HepG2 (cell line): Measurements from ENCODE around the gene NAT10. TPM values are rescaled to one million over a fixed set of nuclear protein-coding genes. Genes with fewer than 3 reads are reported as not detected.

Experiments used
- ADNP ChIP-seq: sonication (generic); formaldehyde crosslinking; IDR thresholded peaks from 2 replicates; pipeline ENCODE4 v1.4.0; 2020; ENCODE audit warnings: missing genetic modification reagents
- AGO2 ChIP-seq: fragments of 200-400 bp; formaldehyde crosslinking; optimal IDR thresholded peaks from 2 replicates; pipeline ENCODE3; 2017; ENCODE audit warnings: mild to moderate bottlenecking, low read depth, low read length, moderate library complexity
- ATF7 ChIP-seq, 2 experiments: fragments of 450-650 bp in 1 of 2; sonication (generic) in 1 of 2; formaldehyde crosslinking in 1 of 2; IDR thresholded peaks; 2 replicates each; pipeline versions ENCODE4 v1.4.0 to v1.6.1; 2016 to 2020; ENCODE audit warnings: antibody characterized with exemption in 1 of 2, mild to moderate bottlenecking in 1 of 2, missing genetic modification reagents in 1 of 2
- CSRNP1 ChIP-seq: sonication (generic); formaldehyde crosslinking; IDR thresholded peaks from 2 replicates; pipeline ENCODE4 v1.8.1; 2023; ENCODE audit warnings: mild to moderate bottlenecking, missing genetic modification reagents
- FOXA1 ChIP-seq, 2 experiments: fragments of 450-650 bp in 1 of 2; sonication (generic) in 1 of 2; formaldehyde crosslinking in 1 of 2; IDR thresholded peaks; 2 replicates each; pipeline versions ENCODE4 v1.4.0 to v1.6.1; 2016 to 2020; ENCODE audit warnings: missing genetic modification reagents in 1 of 2
- HDAC2 ChIP-seq: sonication (generic); formaldehyde crosslinking; IDR thresholded peaks from 2 replicates; pipeline ENCODE4 v1.4.0; 2020; ENCODE audit warnings: missing genetic modification reagents
- IKZF5 ChIP-seq: IDR thresholded peaks from 2 replicates; pipeline ENCODE4 v1.6.1; 2018; ENCODE audit warnings: missing genetic modification reagents, mild to moderate bottlenecking, missing compliant biosample characterization
- MAZ ChIP-seq, 2 experiments: sonication (generic) in 1 of 2; formaldehyde crosslinking in 1 of 2; IDR thresholded peaks; 2 replicates each; pipeline versions ENCODE4 v1.5.0 to v1.6.1; 2012 to 2020; ENCODE audit warnings: low read depth in 2 of 2, mild to moderate bottlenecking in 2 of 2, borderline replicate concordance in 1 of 2, improper control_type of control experiment in 1 of 2, low read length in 1 of 2, missing genetic modification reagents in 1 of 2, moderate library complexity in 1 of 2
- MED1 ChIP-seq: sonication (generic); formaldehyde crosslinking; IDR thresholded peaks from 2 replicates; pipeline ENCODE4 v1.4.0; 2020; ENCODE audit warnings: missing genetic modification reagents
- MEIS2 ChIP-seq: sonication (generic); formaldehyde crosslinking; IDR thresholded peaks from 2 replicates; pipeline ENCODE4 v1.9.0; 2021; ENCODE audit warnings: mild to moderate bottlenecking, missing genetic modification reagents
- MIER3 ChIP-seq: IDR thresholded peaks from 2 replicates; pipeline ENCODE4 v1.6.1; 2016; ENCODE audit warnings: missing compliant biosample characterization, borderline replicate concordance
- MIXL1 ChIP-seq: IDR thresholded peaks from 2 replicates; pipeline ENCODE4 v1.6.1; 2016
- PRPF4 ChIP-seq: fragments of 200-400 bp; formaldehyde crosslinking; IDR thresholded peaks from 2 replicates; pipeline ENCODE4 v1.6.1; 2016; ENCODE audit warnings: low read length, low read depth; ENCODE audit not compliant: poor library complexity, severe bottlenecking
- RAD51 ChIP-seq: fragments of 450-650 bp; IDR thresholded peaks from 2 replicates; pipeline ENCODE4 v1.6.1; 2016; ENCODE audit warnings: borderline replicate concordance
- RXRB ChIP-seq: IDR thresholded peaks from 2 replicates; pipeline ENCODE4 v1.6.1; 2016; ENCODE audit warnings: borderline replicate concordance, missing genetic modification reagents, missing compliant biosample characterization
- SAP130 ChIP-seq: IDR thresholded peaks from 2 replicates; pipeline ENCODE4 v1.6.1; 2016; ENCODE audit warnings: low read depth
- SMC3 ChIP-seq: IDR thresholded peaks from 2 replicates; pipeline ENCODE4 v1.6.1; 2011; ENCODE audit warnings: low read length, improper control_type of control experiment
- SP1 ChIP-seq, 2 experiments: fragments of 450-650 bp in 1 of 2; sonication (generic) in 1 of 2; formaldehyde crosslinking in 1 of 2; IDR thresholded peaks; 2 replicates each; pipeline versions ENCODE4 v1.4.0 to v1.6.1; 2016 to 2020; ENCODE audit warnings: missing genetic modification reagents in 1 of 2
- SUZ12 ChIP-seq: fragments of 150-350 bp; IDR thresholded peaks from 2 replicates; pipeline ENCODE4 v1.6.1; 2014; ENCODE audit warnings: low read depth, low read length
- TCF7L2 ChIP-seq: IDR thresholded peaks from 2 replicates; pipeline ENCODE4 v1.6.1; 2011; ENCODE audit warnings: mild to moderate bottlenecking, low read depth, low read length, moderate library complexity
- ZIK1 ChIP-seq: sonication (generic); formaldehyde crosslinking; IDR thresholded peaks from 2 replicates; pipeline ENCODE4 v1.5.0; 2020; ENCODE audit warnings: mild to moderate bottlenecking, low read depth, missing genetic modification reagents, borderline replicate concordance
- ZNF34 ChIP-seq: sonication (generic); formaldehyde crosslinking; IDR thresholded peaks from 2 replicates; pipeline ENCODE4 v1.4.0; 2020; ENCODE audit warnings: mild to moderate bottlenecking, missing genetic modification reagents, borderline replicate concordance
- ZNF383 ChIP-seq: sonication (generic); formaldehyde crosslinking; IDR thresholded peaks from 2 replicates; pipeline ENCODE4 v1.4.0; 2020; ENCODE audit warnings: missing genetic modification reagents, mild to moderate bottlenecking, borderline replicate concordance
- ZNF44 ChIP-seq: sonication (generic); formaldehyde crosslinking; IDR thresholded peaks from 2 replicates; pipeline ENCODE4 v1.5.1; 2020; ENCODE audit warnings: mild to moderate bottlenecking, missing genetic modification reagents
- ZNF615 ChIP-seq: sonication (generic); formaldehyde crosslinking; IDR thresholded peaks from 2 replicates; pipeline ENCODE4 v1.5.0; 2020; ENCODE audit warnings: mild to moderate bottlenecking, missing genetic modification reagents, borderline replicate concordance
- ZNF629 ChIP-seq: sonication (generic); formaldehyde crosslinking; conservative IDR thresholded peaks from 2 replicates; pipeline ENCODE4 v1.5.0; 2020; ENCODE audit warnings: missing genetic modification reagents
- ZNF704 ChIP-seq: sonication (generic); formaldehyde crosslinking; IDR thresholded peaks from 2 replicates; pipeline ENCODE4 v1.8.1; 2023; ENCODE audit warnings: mild to moderate bottlenecking, inconsistent platforms, moderate library complexity, missing genetic modification reagents, borderline replicate concordance
- polyA plus RNA-seq, 8 experiments: library from polyadenylated mRNA; depleted of rRNA in 3 of 8; stranded (reverse) in 7 of 8; unstranded in 1 of 8; fragments of >200 nt; fragmentation: Illumina TruSeq in 4 of 8; extraction: Trizol in 4 of 8; gene quantifications; 2 replicates each; pipeline versions ENCODE4 v1.2.1 to v1.2.3, GENCODE V29; 2011 to 2016; ENCODE audit warnings: low read depth in 4 of 8, missing spikeins in 1 of 8, mixed read lengths in 1 of 8; ENCODE audit not compliant: insufficient read depth in 1 of 8
- total RNA-seq, 5 experiments: library from RNA; depleted of rRNA; stranded (reverse); fragments of >200 nt; fragmentation: Illumina TruSeq; extraction: Trizol; gene quantifications; 2 replicates each; pipeline ENCODE4 v1.2.3, GENCODE V29; 2016; ENCODE audit warnings: low read depth in 1 of 5

The NAT10 gene
- total and polyA plus RNA-seq, 2 of the 13 experiments (the other 11 are each of a cell fraction or from before 2014, with no cell fraction given), result 33.9 to 51.9 TPM

- TF ChIP-seq IKZF5 (peak; percentile 70; the same call in 1 of the 2 replicates), MIXL1 (CRISPR knock-in tag) (no peak), SAP130 (CRISPR knock-in tag) (peak; percentile 68), ZNF44 (CRISPR knock-in tag) (no peak), TCF7L2 (no peak), ZNF615 (CRISPR knock-in tag) (no peak), ADNP (no peak), SMC3 (peak; percentile 88; the same call in 1 of the 2 replicates), ZNF629 (0 out of 2 replicates have a peak, but pooled peaks have one; percentile 12), FOXA1 (IDR thresholded peaks at IDR 0.05) (no peak), FOXA1 (CRISPR knock-in tag; IDR thresholded peaks at IDR 0.05) (peak; percentile 13; the same call in 1 of the 2 replicates), AGO2 (no peak), RXRB (CRISPR knock-in tag) (0 out of 2 replicates have a peak, but pooled peaks have one; percentile 11), PRPF4 (no peak), SUZ12 (no peak), MED1 (peak; percentile 36; the same call in 1 of the 2 replicates), CSRNP1 (CRISPR knock-in tag) (peak; percentile 53; the same call in 1 of the 2 replicates), ZIK1 (CRISPR knock-in tag) (peak; percentile 68; the same call in 1 of the 2 replicates), RAD51 (no peak), MIER3 (CRISPR knock-in tag) (peak; percentile 64; the same call in 1 of the 2 replicates), ATF7 (IDR thresholded peaks at IDR 0.05) (no peak), ATF7 (CRISPR knock-in tag; IDR thresholded peaks at IDR 0.05) (no peak), ZNF34 (no peak), ZNF383 (CRISPR knock-in tag) (no peak), MAZ (IDR thresholded peaks at IDR 0.05; ENCODE audit: borderline replicate concordance, low read depth, low read length) (no peak), MAZ (CRISPR knock-in tag; IDR thresholded peaks at IDR 0.05; ENCODE audit: low read depth) (peak; percentile 55; the same call in 1 of the 2 replicates), ZNF704 (CRISPR knock-in tag) (no peak), MEIS2 (0 out of 2 replicates have a peak, but pooled peaks have one; percentile 26), HDAC2 (peak; percentile 57; the same call in 1 of the 2 replicates), SP1 (IDR thresholded peaks at IDR 0.05) (no peak), SP1 (CRISPR knock-in tag; IDR thresholded peaks at IDR 0.05) (peak; percentile 44; the same call in 1 of the 2 replicates)
These were observed 69.1 kb downstream of the NAT10 start (continued) for GRCh38 chr11:34174412-34175041.
